OCI-LY7 (cell line): ENCODE data around the gene CNOT1. TPM values are rescaled to one million over a fixed set of nuclear protein-coding genes. Genes with fewer than 3 reads are reported as not detected.
A peak's percentile ranks its signal among the peaks of the same experiment; 100 is the strongest.

Source experiments
- BruUV-seq: library from RNA; stranded (reverse); fragments of 400-500 nt; replicated peaks from 2 replicates; lab custom pipeline; 2021; lab: Mats Ljungman, UMichigan
- CTCF ChIA-PET: fragments of 300-600 bp; sonication (Branson Sonifier 250); formaldehyde crosslinking; loops from one replicate; lab custom pipeline; 2022; ENCODE audit warnings: antibody characterized with exemption; ENCODE audit not compliant: unreplicated experiment; lab: Charles Lee
- POLR2A ChIA-PET: fragments of 300-600 bp; sonication (Branson Sonifier 250); formaldehyde crosslinking; loops from one replicate; lab custom pipeline; 2022; ENCODE audit warnings: antibody characterized with exemption; lab: Charles Lee
- DNase-seq: peaks from one replicate; pipeline ENCODE4 v3.0.0-alpha.2; 2015; ENCODE audit warnings: low spot score
- H2AFZ ChIP-seq: fragments of 200-600 bp; sonication (generic), shearing (Covaris generic); 2 replicates; pipeline ENCODE4 v1.6.1; 2014; ENCODE audit warnings: mild to moderate bottlenecking, antibody characterized with exemption, low read length, moderate library complexity
- H3K27ac ChIP-seq: fragments of 200-600 bp; sonication (generic); 2 replicates; pipeline ENCODE4 v1.5.1; 2014; ENCODE audit warnings: mixed run types, low read depth, mild to moderate bottlenecking, moderate library complexity, low read length, inconsistent platforms; ENCODE audit not compliant: poor library complexity, severe bottlenecking
- H3K36me3 ChIP-seq: fragments of 200-600 bp; sonication (generic); 2 replicates; pipeline ENCODE4 v1.6.1; 2014; ENCODE audit warnings: mild to moderate bottlenecking, antibody characterized with exemption, low read length, moderate library complexity, mixed read lengths; ENCODE audit not compliant: insufficient read depth
- H3K4me1 ChIP-seq: fragments of 200-600 bp; sonication (generic); 2 replicates; pipeline ENCODE4 v1.5.1; 2014; ENCODE audit warnings: mild to moderate bottlenecking, low read length; ENCODE audit not compliant: insufficient read depth, poor library complexity, severe bottlenecking
- H3K4me2 ChIP-seq: fragments of 200-600 bp; sonication (generic); 2 replicates; pipeline ENCODE4 v1.6.1; 2014; ENCODE audit warnings: mild to moderate bottlenecking, low read length
- H3K4me3 ChIP-seq: fragments of 200-600 bp; sonication (generic); 2 replicates; pipeline ENCODE4 v1.5.1; 2014; ENCODE audit warnings: mild to moderate bottlenecking, low read depth, low read length; ENCODE audit not compliant: poor library complexity, severe bottlenecking
- H3K79me2 ChIP-seq: fragments of 200-600 bp; sonication (generic); 2 replicates; pipeline ENCODE4 v1.6.1; 2016; ENCODE audit warnings: low read depth, mild to moderate bottlenecking, low read length, moderate library complexity, mixed read lengths; ENCODE audit not compliant: insufficient read depth
- H3K9me2 ChIP-seq: fragments of 200-600 bp; sonication (generic); 2 replicates; pipeline ENCODE4 v1.6.1; 2016; ENCODE audit warnings: mild to moderate bottlenecking, low read length, mixed read lengths; ENCODE audit not compliant: insufficient read depth
- H3K9me3 ChIP-seq: fragments of 200-600 bp; sonication (generic); 2 replicates; pipeline ENCODE4 v1.6.1; 2014; ENCODE audit warnings: mild to moderate bottlenecking, mixed run types, low read length, mixed read lengths
- H4K20me1 ChIP-seq: fragments of 200-600 bp; sonication (generic); 2 replicates; pipeline ENCODE4 v1.6.1; 2014; ENCODE audit warnings: mild to moderate bottlenecking, antibody characterized with exemption, low read length, moderate library complexity, mixed read lengths; ENCODE audit not compliant: insufficient read depth
- CTCF ChIP-seq: fragments of 200-600 bp; sonication (generic); conservative IDR thresholded peaks from 2 replicates; pipeline ENCODE4 v1.5.1; 2014; ENCODE audit warnings: mild to moderate bottlenecking, antibody characterized with exemption, low read length, moderate library complexity, mixed read lengths
- EZH2phosphoT487 ChIP-seq: fragments of 200-600 bp; sonication (generic); IDR thresholded peaks from 2 replicates; pipeline ENCODE4 v1.6.1; 2018; ENCODE audit warnings: low read depth, borderline replicate concordance, mild to moderate bottlenecking, mixed run types, antibody characterized with exemption, low read length, moderate library complexity, mixed read lengths
- intact Hi-C: fragments of 100-400 bp; cut with micrococcal nuclease; formaldehyde crosslinking; loops from one replicate; pipeline ENCODE4 v1.10.0; 2022; ENCODE audit not compliant: unreplicated experiment
- total RNA-seq, 2 experiments: library from RNA; depleted of rRNA in 1 of 2; stranded (reverse); fragments of >200 nt in 1 of 2; shearing (Covaris generic) in 1 of 2; gene quantifications; 2 replicates each; pipeline ENCODE4 v1.2.3, GENCODE V29; 2014 to 2022

CNOT1 gene
- total RNA-seq, 2 experiments from 2014 or later = 230 to 288 TPM

GRCh38 chr16:58563775-58564174 lies 65.9 kb downstream of the CNOT1 start:
- Histone ChIP-seq H3K4me3 (no peak overlapping the region), H3K9me2 (no peaks in the 10 kb centered on the region), H4K20me1 (peaks cover 4% of the 10 kb centered on the region; the same call in 1 of the 2 replicates), H3K79me2 (peaks cover 46% of the 10 kb centered on the region; the same call in 1 of the 2 replicates), H2AFZ (no peak overlapping the region), H3K4me2 (no peak overlapping the region), H3K36me3 (peaks cover 96% of the 10 kb centered on the region), H3K27ac (no peak overlapping the region), H3K9me3 (no peaks in the 10 kb centered on the region), H3K4me1 (no peaks in the 10 kb centered on the region)
- intact Hi-C loops = no loop called here
- TF ChIP-seq EZH2phosphoT487 (no peak), CTCF (peak; percentile 24; the same call in 1 of the 2 replicates)
- no TSS peak for BruUV-seq
- CTCF ChIA-PET = no interaction called here
- POLR2A ChIA-PET = interaction anchor here (0.5 to 1.0 kb wide), 2 partner anchors 19 to 147 kb away, joined by 3 to 6 read pairs; no protein-coding TSS in a partner anchor
- DNase-seq = no peak

DNA sequence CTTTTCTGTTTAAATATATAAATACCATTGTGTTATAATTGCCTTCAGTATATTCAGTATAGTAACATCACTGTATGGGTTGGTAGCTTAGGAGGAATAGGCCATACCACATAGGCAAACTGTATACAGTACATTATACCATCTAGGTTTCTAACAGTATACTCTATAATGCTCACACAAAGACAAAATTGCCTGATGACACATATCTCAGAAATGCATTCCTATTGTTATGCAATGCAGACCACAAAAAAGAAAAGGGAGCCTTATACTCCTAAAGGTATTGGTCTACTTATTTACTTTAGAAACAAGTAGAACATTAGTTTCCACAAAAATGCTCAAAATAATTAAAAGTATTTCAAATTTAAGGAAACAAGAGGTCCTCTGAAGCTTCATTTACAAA lies 66.4 kb downstream of the CNOT1 start:
- H3K36me3 ChIP-seq = peaks cover 97% of the 10 kb centered on the region
- H3K4me3 ChIP-seq = no peak overlapping the region
- no peak overlapping the region for H3K27ac ChIP-seq
- no peak overlapping the region for H2AFZ ChIP-seq
- POLR2A ChIA-PET = interaction anchor here (1.0 kb wide), 1 partner anchor 20 kb away, joined by 3 read pairs; no protein-coding TSS in a partner anchor
- TF ChIP-seq EZH2phosphoT487 (no peak), CTCF (no peak)
- H4K20me1 ChIP-seq = peaks cover 5% of the 10 kb centered on the region; the same call in 1 of the 2 replicates
- BruUV-seq = no TSS peak
- H3K9me2 ChIP-seq = no peaks in the 10 kb centered on the region
- DNase-seq = no peak
- peaks cover 46% of the 10 kb centered on the region; the same call in 1 of the 2 replicates for H3K79me2 ChIP-seq
- no peak overlapping the region for H3K4me2 ChIP-seq
- CTCF ChIA-PET = no interaction called here
- no peaks in the 10 kb centered on the region for H3K4me1 ChIP-seq
- no peaks in the 10 kb centered on the region for H3K9me3 ChIP-seq
- intact Hi-C loops = no loop called here

- H3K4me3 ChIP-seq = no peak overlapping the region
- no TSS peak for BruUV-seq
- no peaks in the 10 kb centered on the region for H3K4me1 ChIP-seq
- TF ChIP-seq CTCF = no peak
- no peak for TF ChIP-seq EZH2phosphoT487
- no peaks in the 10 kb centered on the region for H3K9me3 ChIP-seq
- H3K9me2 ChIP-seq = no peaks in the 10 kb centered on the region
- no peak overlapping the region for H2AFZ ChIP-seq
- ChIA-PET CTCF (no interaction called here), POLR2A (interaction anchor here (0.9 to 1.3 kb wide), 3 partner anchors 14 to 32 kb away, joined by 3 to 7 read pairs (median 5); no protein-coding TSS in a partner anchor)
- DNase-seq = no peak
- peaks cover 99% of the 10 kb centered on the region for H3K36me3 ChIP-seq
- peaks cover 10% of the 10 kb centered on the region; the same call in 1 of the 2 replicates for H4K20me1 ChIP-seq
- H3K27ac ChIP-seq = no peak overlapping the region
- H3K79me2 ChIP-seq = peaks cover 15% of the 10 kb centered on the region; the same call in 1 of the 2 replicates
- no peak overlapping the region for H3K4me2 ChIP-seq
- intact Hi-C loops = no loop called here
These were observed 72.9 kb downstream of the CNOT1 start for GRCh38 chr16:58556678-58557077.
